ENCODE measurements around the gene PARP9.

DNA sequence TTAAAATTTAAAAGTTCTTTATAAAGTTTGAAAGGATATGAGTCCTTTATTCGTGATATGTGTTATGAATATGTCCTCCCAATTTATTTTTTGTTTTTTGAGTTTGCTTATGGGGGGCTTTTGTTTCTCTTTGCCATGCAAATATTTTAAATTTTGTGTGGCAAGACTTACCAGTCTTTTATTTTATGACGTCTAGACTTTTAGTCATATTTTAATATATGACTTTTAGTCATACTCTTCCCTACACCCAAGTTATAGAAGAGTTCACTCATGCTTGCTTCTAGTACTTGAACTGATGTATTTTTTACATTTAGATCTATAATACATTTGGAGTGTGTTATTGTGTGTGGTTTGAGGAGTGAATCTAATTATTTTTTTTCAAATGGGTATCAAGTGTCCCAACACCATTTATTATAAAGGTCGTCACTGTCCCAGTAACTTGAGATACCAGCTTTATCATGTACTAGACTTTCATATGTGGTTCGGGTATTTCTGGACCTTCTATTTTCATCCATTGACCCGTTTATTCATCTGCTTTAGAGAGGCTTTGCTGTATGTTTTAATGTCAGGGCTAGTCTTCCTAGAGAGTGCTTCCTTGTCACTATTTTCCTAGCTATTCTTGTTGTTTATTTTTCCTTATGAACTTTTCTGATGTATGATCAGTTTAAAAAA lies 14.1 kb upstream of the PARP9 start:
- TF ChIP-seq CTCF (IDR thresholded peaks at IDR 0.05) (no peak), POLR2A (IDR thresholded peaks at IDR 0.05) (no peak)
